Tibial nerve (tissue), 4 donors: ENCODE data around the gene PARD6G. TPM values are rescaled to one million over a fixed set of nuclear protein-coding genes. Genes with fewer than 3 reads are reported as not detected.
A peak's percentile ranks its signal among the peaks of the same experiment; 100 is the strongest.

Experiments used
- DNase-seq, 2 donors: peaks; one replicate each; pipeline ENCODE4 v3.0.0-alpha.2; 2019; ENCODE audit warnings: low spot score in 2 of 2
- H3K27ac ChIP-seq, 4 donors: fragments of 200-600 bp; sonication (generic) in 3 of 4; one replicate each; pipeline ENCODE4 v1.5.1; 2017 to 2019; ENCODE audit warnings: mild to moderate bottlenecking in 1 of 4
- H3K27me3 ChIP-seq, 2 donors: fragments of 200-600 bp; sonication (generic) in 1 of 2; one replicate each; pipeline versions ENCODE4 v1.5.1 to v1.6.0; 2017 to 2019
- H3K36me3 ChIP-seq, 3 donors: fragments of 200-600 bp; sonication (generic); one replicate each; pipeline ENCODE4 v1.5.1; 2018 to 2019
- H3K4me1 ChIP-seq, 4 donors: fragments of 200-600 bp; sonication (generic) in 3 of 4; one replicate each; pipeline ENCODE4 v1.5.1; 2017 to 2019
- H3K4me3 ChIP-seq, 4 donors: fragments of 200-600 bp; sonication (generic) in 3 of 4; one replicate each; pipeline ENCODE4 v1.5.1; 2017 to 2019; ENCODE audit warnings: mild to moderate bottlenecking in 1 of 4, moderate library complexity in 1 of 4
- H3K9me3 ChIP-seq, 4 donors: fragments of 200-600 bp; sonication (generic) in 3 of 4; one replicate each; pipeline ENCODE4 v1.5.1; 2017 to 2019
- CTCF ChIP-seq, 5 experiments: fragments of 200-600 bp in 3 of 5; fragments of 450-650 bp in 2 of 5; sonication (generic) in 3 of 5; IDR thresholded peaks; one replicate each; pipeline ENCODE4 v1.5.1; 2016 to 2019; ENCODE audit warnings: antibody characterized with exemption in 5 of 5, mild to moderate bottlenecking in 3 of 5, moderate library complexity in 2 of 5
- EP300 ChIP-seq, 2 donors: sonication (generic); formaldehyde crosslinking; IDR thresholded peaks; one replicate each; pipeline ENCODE4 v1.6.1; 2017; ENCODE audit warnings: antibody characterized with exemption in 2 of 2, mild to moderate bottlenecking in 1 of 2
- POLR2A ChIP-seq, 2 donors: fragments of 450-650 bp; IDR thresholded peaks; one replicate each; pipeline ENCODE4 v1.6.1; 2017; ENCODE audit warnings: antibody characterized with exemption in 2 of 2, mild to moderate bottlenecking in 2 of 2, moderate library complexity in 2 of 2
- WGBS, 2 donors: methylation state at CpG; one replicate each; pipeline ENCODE4 v1.1.5; 2018; 5-methylcytosine and 5-hydroxymethylcytosine counted together
- total RNA-seq, 4 donors: library from RNA; depleted of rRNA; stranded (reverse); fragments of >200 nt; gene quantifications; one replicate each; pipeline ENCODE4 v1.1.0, GENCODE V29; 2016

Gene PARD6G
- total RNA-seq, 4 donors from 2014 or later = 10.2 to 10.7 (median 10.4) TPM

- peaks cover 0 to 18% (median 2%) of the 10 kb centered on the region in 4 donors for H3K4me1 ChIP-seq
- H3K27me3 ChIP-seq = no peaks in the 10 kb centered on the region
- peak; percentile 82 to 94 for DNase-seq
- peak overlapping the region; percentile 39 to 63 (median 59) for H3K4me3 ChIP-seq
- no peak for TF ChIP-seq CTCF (IDR thresholded peaks at IDR 0.05)
- no peak for TF ChIP-seq POLR2A (IDR thresholded peaks at IDR 0.05)
- TF ChIP-seq EP300 (IDR thresholded peaks at IDR 0.05) = peak; percentile 34 to 61
- 27 to 55% methylated on average over 47 of the region's 52 CpGs for WGBS, 2 donors
- no peaks in the 10 kb centered on the region for H3K9me3 ChIP-seq
- H3K36me3 ChIP-seq = no peaks in the 10 kb centered on the region
- H3K27ac ChIP-seq = peak overlapping the region; percentile 5 to 67 (median 29)
Observed at GRCh38 chr18:80147418-80148325, 99.6 kb downstream of the PARD6G start.

GRCh38 chr18:80147037-80147417 lies 100.3 kb downstream of the PARD6G start:
- Histone ChIP-seq H3K27me3 (no peaks in the 10 kb centered on the region), H3K27ac (peak overlapping the region in 3 of 4 donors; percentile 5 to 67 (median 52)), H3K4me1 (peaks cover 0 to 18% (median 2%) of the 10 kb centered on the region in 4 donors), H3K36me3 (no peaks in the 10 kb centered on the region), H3K4me3 (peak overlapping the region; percentile 39 to 63 (median 59)), H3K9me3 (no peaks in the 10 kb centered on the region)
- TF ChIP-seq CTCF (IDR thresholded peaks at IDR 0.05) = no peak
- TF ChIP-seq EP300 (IDR thresholded peaks at IDR 0.05) = no peak
- no peak for TF ChIP-seq POLR2A (IDR thresholded peaks at IDR 0.05)
- 23 to 40% methylated on average over 12 of the region's 12 CpGs for WGBS, 2 donors
- DNase-seq = no peak

GRCh38 chr18:80145196-80145804 lies 102.0 kb downstream of the PARD6G start:
- Histone ChIP-seq H3K4me3 (no peak overlapping the region), H3K36me3 (peaks cover 0 to 6% (median 0%) of the 10 kb centered on the region in 3 donors), H3K9me3 (no peaks in the 10 kb centered on the region), H3K27me3 (no peaks in the 10 kb centered on the region), H3K27ac (no peak overlapping the region), H3K4me1 (peaks cover 0 to 18% (median 2%) of the 10 kb centered on the region in 4 donors)
- WGBS, 2 donors = 79 to 83% methylated on average over 5 of the region's 5 CpGs
- DNase-seq = no peak
- TF ChIP-seq POLR2A (IDR thresholded peaks at IDR 0.05) (no peak), CTCF (IDR thresholded peaks at IDR 0.05) (no peak), EP300 (IDR thresholded peaks at IDR 0.05) (no peak)

- DNase-seq = no peak
- Histone ChIP-seq H3K4me1 (peaks cover 0 to 13% (median under 1%) of the 10 kb centered on the region in 4 donors), H3K27ac (no peak overlapping the region), H3K27me3 (no peaks in the 10 kb centered on the region), H3K36me3 (peaks cover 0 to 13% (median 0%) of the 10 kb centered on the region in 3 donors), H3K9me3 (no peaks in the 10 kb centered on the region), H3K4me3 (no peak overlapping the region)
- WGBS, 2 donors = 22 to 30% methylated on average over 2 of the region's 2 CpGs
- TF ChIP-seq CTCF (IDR thresholded peaks at IDR 0.05) (no peak), POLR2A (IDR thresholded peaks at IDR 0.05) (no peak), EP300 (IDR thresholded peaks at IDR 0.05) (no peak)
Observed at GRCh38 chr18:80143881-80144280, 103.4 kb downstream of the PARD6G start.
